ENCODE data around the gene C16orf89.

DNA sequence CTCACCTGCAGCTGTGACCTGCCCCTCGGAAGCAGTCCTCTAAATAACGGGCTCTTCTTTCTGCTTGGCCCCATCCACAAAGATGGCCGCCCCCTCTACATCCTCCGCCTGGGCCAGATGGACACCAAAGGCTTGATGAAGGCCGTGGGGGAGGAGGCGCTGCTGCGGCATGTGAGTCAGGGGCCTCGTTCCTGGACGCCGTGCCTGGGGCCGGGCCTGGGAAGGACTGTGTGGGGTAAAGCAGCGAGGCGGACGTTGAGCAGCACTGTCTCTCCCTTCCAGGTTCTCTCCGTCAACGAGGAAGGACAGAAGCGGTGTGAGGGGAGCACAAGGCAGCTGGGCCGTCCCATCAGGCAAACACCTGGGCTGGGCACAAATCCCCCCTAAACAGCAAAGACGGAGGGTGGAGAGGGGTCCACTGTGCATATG, 65.2 kb downstream of the C16orf89 start:
- TF ChIP-seq, protein P1, sequence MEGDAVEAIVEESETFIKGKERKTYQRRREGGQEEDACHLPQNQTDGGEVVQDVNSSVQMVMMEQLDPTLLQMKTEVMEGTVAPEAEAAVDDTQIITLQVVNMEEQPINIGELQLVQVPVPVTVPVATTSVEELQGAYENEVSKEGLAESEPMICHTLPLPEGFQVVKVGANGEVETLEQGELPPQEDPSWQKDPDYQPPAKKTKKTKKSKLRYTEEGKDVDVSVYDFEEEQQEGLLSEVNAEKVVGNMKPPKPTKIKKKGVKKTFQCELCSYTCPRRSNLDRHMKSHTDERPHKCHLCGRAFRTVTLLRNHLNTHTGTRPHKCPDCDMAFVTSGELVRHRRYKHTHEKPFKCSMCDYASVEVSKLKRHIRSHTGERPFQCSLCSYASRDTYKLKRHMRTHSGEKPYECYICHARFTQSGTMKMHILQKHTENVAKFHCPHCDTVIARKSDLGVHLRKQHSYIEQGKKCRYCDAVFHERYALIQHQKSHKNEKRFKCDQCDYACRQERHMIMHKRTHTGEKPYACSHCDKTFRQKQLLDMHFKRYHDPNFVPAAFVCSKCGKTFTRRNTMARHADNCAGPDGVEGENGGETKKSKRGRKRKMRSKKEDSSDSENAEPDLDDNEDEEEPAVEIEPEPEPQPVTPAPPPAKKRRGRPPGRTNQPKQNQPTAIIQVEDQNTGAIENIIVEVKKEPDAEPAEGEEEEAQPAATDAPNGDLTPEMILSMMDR (conservative IDR thresholded peaks at IDR 0.05) = no peak
- TF ChIP-seq EZH2 (IDR thresholded peaks at IDR 0.05; ENCODE audit: low read depth) = no peak

All from PC-9 (cell line).